Tibial nerve (tissue), 4 donors: Measurements from ENCODE around the gene HEG1. TPM values are rescaled to one million over a fixed set of nuclear protein-coding genes. Genes with fewer than 3 reads are reported as not detected.

Experiments used
- DNase-seq, 2 donors: peaks; one replicate each; pipeline ENCODE4 v3.0.0-alpha.2; 2019; ENCODE audit warnings: low spot score in 2 of 2
- H3K27ac ChIP-seq, 4 donors: fragments of 200-600 bp; sonication (generic) in 3 of 4; one replicate each; pipeline ENCODE4 v1.5.1; 2017 to 2019; ENCODE audit warnings: mild to moderate bottlenecking in 1 of 4
- H3K27me3 ChIP-seq, 2 donors: fragments of 200-600 bp; sonication (generic) in 1 of 2; one replicate each; pipeline versions ENCODE4 v1.5.1 to v1.6.0; 2017 to 2019
- H3K36me3 ChIP-seq, 3 donors: fragments of 200-600 bp; sonication (generic); one replicate each; pipeline ENCODE4 v1.5.1; 2018 to 2019
- H3K4me1 ChIP-seq, 4 donors: fragments of 200-600 bp; sonication (generic) in 3 of 4; one replicate each; pipeline ENCODE4 v1.5.1; 2017 to 2019
- H3K4me3 ChIP-seq, 4 donors: fragments of 200-600 bp; sonication (generic) in 3 of 4; one replicate each; pipeline ENCODE4 v1.5.1; 2017 to 2019; ENCODE audit warnings: mild to moderate bottlenecking in 1 of 4, moderate library complexity in 1 of 4
- H3K9me3 ChIP-seq, 4 donors: fragments of 200-600 bp; sonication (generic) in 3 of 4; one replicate each; pipeline ENCODE4 v1.5.1; 2017 to 2019
- CTCF ChIP-seq, 5 experiments: fragments of 200-600 bp in 3 of 5; fragments of 450-650 bp in 2 of 5; sonication (generic) in 3 of 5; IDR thresholded peaks; one replicate each; pipeline ENCODE4 v1.5.1; 2016 to 2019; ENCODE audit warnings: antibody characterized with exemption in 5 of 5, mild to moderate bottlenecking in 3 of 5, moderate library complexity in 2 of 5
- EP300 ChIP-seq, 2 donors: sonication (generic); formaldehyde crosslinking; IDR thresholded peaks; one replicate each; pipeline ENCODE4 v1.6.1; 2017; ENCODE audit warnings: antibody characterized with exemption in 2 of 2, mild to moderate bottlenecking in 1 of 2
- POLR2A ChIP-seq, 2 donors: fragments of 450-650 bp; IDR thresholded peaks; one replicate each; pipeline ENCODE4 v1.6.1; 2017; ENCODE audit warnings: antibody characterized with exemption in 2 of 2, mild to moderate bottlenecking in 2 of 2, moderate library complexity in 2 of 2
- WGBS, 2 donors: methylation state at CpG; one replicate each; pipeline ENCODE4 v1.1.5; 2018; 5-methylcytosine and 5-hydroxymethylcytosine counted together
- total RNA-seq, 4 donors: library from RNA; depleted of rRNA; stranded (reverse); fragments of >200 nt; gene quantifications; one replicate each; pipeline ENCODE4 v1.1.0, GENCODE V29; 2016

HEG1 gene
- total RNA-seq, 4 donors from 2014 or later: 26.8 to 59.1 (median 42.5) TPM

- DNase-seq: no peak
- no peak for TF ChIP-seq CTCF (IDR thresholded peaks at IDR 0.05)
- TF ChIP-seq POLR2A (IDR thresholded peaks at IDR 0.05): no peak
- no peak for TF ChIP-seq EP300 (IDR thresholded peaks at IDR 0.05)
- H3K9me3 ChIP-seq: no peaks in the 10 kb centered on the region
- no peak overlapping the region for H3K27ac ChIP-seq
- peaks cover 0 to 70% (median 25%) of the 10 kb centered on the region in 4 donors for H3K4me1 ChIP-seq
- H3K27me3 ChIP-seq: no peaks in the 10 kb centered on the region
- no peaks in the 10 kb centered on the region for H3K36me3 ChIP-seq
- no peak overlapping the region for H3K4me3 ChIP-seq
- 93 to 96% methylated on average over 3 of the region's 3 CpGs for WGBS, 2 donors
Measured at GRCh38 chr3:125048282-125048681, 7.5 kb downstream of the HEG1 start.

GRCh38 chr3:125045965-125046364 lies 9.8 kb downstream of the HEG1 start:
- WGBS, 2 donors: 24 to 34% methylated on average over 2 of the region's 2 CpGs
- H3K9me3 ChIP-seq: no peaks in the 10 kb centered on the region
- DNase-seq: no peak
- peaks cover 0 to 65% (median 12%) of the 10 kb centered on the region in 4 donors for H3K4me1 ChIP-seq
- TF ChIP-seq EP300 (IDR thresholded peaks at IDR 0.05) (no peak), POLR2A (IDR thresholded peaks at IDR 0.05) (no peak), CTCF (IDR thresholded peaks at IDR 0.05) (no peak)
- no peak overlapping the region for H3K4me3 ChIP-seq
- H3K36me3 ChIP-seq: no peaks in the 10 kb centered on the region
- H3K27ac ChIP-seq: peak overlapping the region in 1 of 4 donors; percentile 56
- H3K27me3 ChIP-seq: no peaks in the 10 kb centered on the region

- 74% methylated on average over 5 of the region's 5 CpGs for WGBS, 2 donors
- peaks cover 0 to 65% (median 12%) of the 10 kb centered on the region in 4 donors for H3K4me1 ChIP-seq
Measured at GRCh38 chr3:125045194-125045593, 10.6 kb downstream of the HEG1 start.

GRCh38 chr3:125043599-125044151 lies 12.1 kb downstream of the HEG1 start:
- Histone ChIP-seq H3K27me3 (no peaks in the 10 kb centered on the region), H3K36me3 (no peaks in the 10 kb centered on the region), H3K9me3 (no peaks in the 10 kb centered on the region), H3K4me1 (peaks cover 0 to 75% (median 14%) of the 10 kb centered on the region in 4 donors), H3K27ac (peak overlapping the region; percentile 50 to 86 (median 77)), H3K4me3 (no peak overlapping the region)
- DNase-seq: no peak
- TF ChIP-seq POLR2A (IDR thresholded peaks at IDR 0.05) (no peak), EP300 (IDR thresholded peaks at IDR 0.05) (no peak), CTCF (IDR thresholded peaks at IDR 0.05) (no peak)
- WGBS, 2 donors: 70 to 71% methylated on average over 20 of the region's 20 CpGs

More at GRCh38 chr3:125045194-125045593, 10.6 kb downstream of the HEG1 start:
- Histone ChIP-seq H3K9me3 (no peaks in the 10 kb centered on the region), H3K27ac (peak overlapping the region in 2 of 4 donors; percentile 56 to 84), H3K4me3 (no peak overlapping the region), H3K27me3 (no peaks in the 10 kb centered on the region), H3K36me3 (no peaks in the 10 kb centered on the region)
- no peak for DNase-seq
- TF ChIP-seq CTCF (IDR thresholded peaks at IDR 0.05): no peak
- no peak for TF ChIP-seq POLR2A (IDR thresholded peaks at IDR 0.05)
- no peak for TF ChIP-seq EP300 (IDR thresholded peaks at IDR 0.05)

- H3K9me3 ChIP-seq: no peaks in the 10 kb centered on the region
- 21 to 35% methylated on average over 16 to 17 of the region's 17 CpGs for WGBS, 2 donors
- no peaks in the 10 kb centered on the region for H3K36me3 ChIP-seq
- H3K27ac ChIP-seq: peak overlapping the region; percentile 50 to 86 (median 77)
- H3K27me3 ChIP-seq: no peaks in the 10 kb centered on the region
- H3K4me1 ChIP-seq: peaks cover 0 to 75% (median 14%) of the 10 kb centered on the region in 4 donors
- peak in 1 of 2 donors; percentile 39 for TF ChIP-seq EP300 (IDR thresholded peaks at IDR 0.05)
- TF ChIP-seq CTCF (IDR thresholded peaks at IDR 0.05): no peak
- peak overlapping the region in 2 of 4 donors; percentile 5 to 34 for H3K4me3 ChIP-seq
- peak in 1 of 2 donors; percentile 44 for DNase-seq
Measured at GRCh38 chr3:125042725-125043406, 12.9 kb downstream of the HEG1 start.
